GM23248 (cell line): ENCODE results near the gene SNAP25. TPM values are rescaled to one million over a fixed set of nuclear protein-coding genes. Genes with fewer than 3 reads are reported as not detected.

Experiments
- DNase-seq: peaks from one replicate; pipeline ENCODE4 v3.0.0-alpha.2; 2015
- H2AFZ ChIP-seq: fragments of 200-600 bp; sonication (generic); 2 replicates; pipeline ENCODE4 v1.6.1; 2016; ENCODE audit warnings: antibody characterized with exemption
- H3F3A ChIP-seq: fragments of 200-600 bp; sonication (generic); 2 replicates; pipeline ENCODE4 v1.6.1; 2016; ENCODE audit warnings: mild to moderate bottlenecking, antibody characterized with exemption, mixed run types; ENCODE audit not compliant: insufficient read depth
- H3K27ac ChIP-seq: fragments of 200-600 bp; sonication (generic); 2 replicates; pipeline ENCODE4 v1.5.1; 2016; ENCODE audit warnings: mild to moderate bottlenecking
- H3K27me3 ChIP-seq: fragments of 200-600 bp; sonication (generic); replicated peaks from 2 replicates; pipeline ENCODE4 v1.6.1; 2016; ENCODE audit warnings: mild to moderate bottlenecking; ENCODE audit not compliant: insufficient read depth
- H3K36me3 ChIP-seq: fragments of 200-600 bp; sonication (generic); 2 replicates; pipeline ENCODE4 v1.6.1; 2016; ENCODE audit warnings: low read depth, mild to moderate bottlenecking
- H3K4me1 ChIP-seq: fragments of 200-600 bp; sonication (generic); 2 replicates; pipeline ENCODE4 v1.6.1; 2016; ENCODE audit warnings: mild to moderate bottlenecking; ENCODE audit not compliant: insufficient read depth
- H3K4me2 ChIP-seq: fragments of 200-600 bp; sonication (generic); one replicate; pipeline ENCODE4 v1.6.1; 2016; ENCODE audit warnings: mild to moderate bottlenecking; ENCODE audit not compliant: unreplicated experiment
- H3K4me3 ChIP-seq: fragments of 200-600 bp; sonication (generic); 2 replicates; pipeline ENCODE4 v1.5.1; 2016; ENCODE audit warnings: mild to moderate bottlenecking
- H3K79me2 ChIP-seq: fragments of 200-600 bp; sonication (generic); 2 replicates; pipeline ENCODE4 v1.6.1; 2016; ENCODE audit warnings: mild to moderate bottlenecking; ENCODE audit not compliant: insufficient read depth
- H3K9ac ChIP-seq: fragments of 200-600 bp; sonication (generic); 2 replicates; pipeline ENCODE4 v1.6.1; 2016; ENCODE audit warnings: mild to moderate bottlenecking
- H3K9me2 ChIP-seq: fragments of 200-600 bp; sonication (generic); 2 replicates; pipeline ENCODE4 v1.6.1; 2016; ENCODE audit warnings: mixed run types, mild to moderate bottlenecking, moderate library complexity; ENCODE audit not compliant: insufficient read depth
- H3K9me3 ChIP-seq: fragments of 200-600 bp; sonication (generic); one replicate; pipeline ENCODE4 v1.6.1; 2017; ENCODE audit warnings: low read depth
- H4K20me1 ChIP-seq: fragments of 200-600 bp; sonication (generic); 2 replicates; pipeline ENCODE4 v1.6.0; 2016; ENCODE audit not compliant: insufficient read depth
- EZH2 ChIP-seq: fragments of 200-600 bp; sonication (generic); IDR thresholded peaks from 2 replicates; pipeline ENCODE4 v1.6.1; 2018; ENCODE audit warnings: antibody characterized with exemption, mild to moderate bottlenecking; ENCODE audit not compliant: insufficient read depth, poor library complexity, severe bottlenecking
- EZH2phosphoT487 ChIP-seq: fragments of 200-600 bp; sonication (generic); IDR thresholded peaks from 2 replicates; pipeline ENCODE4 v1.6.1; 2018; ENCODE audit warnings: antibody characterized with exemption, moderate library complexity, mild to moderate bottlenecking, low read depth; ENCODE audit not compliant: insufficient read depth
- WGBS, 2 experiments: methylation state at CpG; one replicate each; pipeline ENCODE4 v1.1.6; 2015 to 2017; ENCODE audit warnings: low lambda C conversion rate in 2 of 2, low coverage in 1 of 2; ENCODE audit errors: missing lambda C conversion rate in 2 of 2; 5-methylcytosine and 5-hydroxymethylcytosine counted together
- in situ Hi-C: fragments of 300-500 bp; cut with MboI; formaldehyde crosslinking; loops from 2 replicates; pipeline ENCODE4 v1.15.0; 2020
- polyA plus RNA-seq: library from polyadenylated mRNA; unstranded; fragments of >200 nt; fragmentation: Nextera tagmentation; extraction: Ambion mirVana; gene quantifications from 2 replicates; pipeline ENCODE4 v1.2.1, GENCODE V29; 2016
- total RNA-seq: library from RNA; depleted of rRNA; stranded (reverse); fragments of >200 nt; shearing (Covaris generic); gene quantifications from 2 replicates; pipeline ENCODE4 v1.2.3, GENCODE V29; 2014

The SNAP25 gene
- total and polyA plus RNA-seq, 2 experiments from 2014 or later, result 0.09 TPM; not detected in 1

DNA sequence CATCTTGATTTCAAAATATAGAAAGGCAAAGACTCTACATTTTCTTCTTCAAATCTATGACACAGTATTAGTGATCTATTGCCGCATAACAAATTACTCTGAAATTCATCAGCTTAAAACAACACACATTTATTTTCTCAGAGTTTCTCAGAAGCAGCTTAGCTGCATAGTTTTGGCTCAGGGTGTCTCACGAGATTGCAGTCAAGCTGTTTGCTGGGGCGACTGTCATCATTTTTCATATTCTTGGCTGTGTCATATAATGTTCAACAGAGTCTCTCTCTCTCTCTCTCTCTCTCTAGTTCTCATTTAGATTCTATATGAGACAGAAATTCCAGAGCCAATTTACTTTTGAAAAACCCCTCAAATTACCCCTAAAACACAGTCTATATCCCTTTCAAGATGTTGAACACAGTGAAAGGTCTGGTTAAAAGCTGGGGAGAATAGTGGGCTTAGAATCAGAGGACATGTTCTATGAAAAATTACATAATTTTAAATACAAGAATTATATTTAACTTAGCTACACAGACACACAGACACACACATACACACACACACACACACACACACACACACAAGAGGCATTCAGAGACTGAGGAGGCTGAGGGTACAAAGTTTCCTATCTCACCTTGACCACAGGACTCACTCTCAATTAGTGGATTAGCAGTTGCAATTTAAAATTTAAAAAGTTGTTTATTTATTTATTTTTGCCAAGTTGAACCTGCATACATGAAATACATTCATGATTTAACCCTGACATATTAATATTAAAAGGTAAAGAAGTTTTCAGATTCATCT, 128.7 kb downstream of the SNAP25 start:
- in situ Hi-C loops, result no loop called here
- no peak for DNase-seq
- WGBS, 2 experiments, result 29 to 34% methylated on average over 3 of the region's 3 CpGs

GRCh38 chr20:10349118-10349517, 130.5 kb downstream of the SNAP25 start:
- Histone ChIP-seq H3F3A (no peaks in the 10 kb centered on the region), H2AFZ (no peak overlapping the region), H3K4me2 (no peak overlapping the region), H3K9me2 (no peaks in the 10 kb centered on the region), H3K27me3 (0 out of 2 replicates have a peak, but pooled peaks cover 5% of the 10 kb centered on the region), H3K79me2 (no peaks in the 10 kb centered on the region), H3K4me1 (no peaks in the 10 kb centered on the region), H3K36me3 (no peaks in the 10 kb centered on the region), H4K20me1 (no peaks in the 10 kb centered on the region), H3K4me3 (no peak overlapping the region), H3K27ac (no peak overlapping the region), H3K9me3 (no peaks in the 10 kb centered on the region), H3K9ac (no peak overlapping the region)
- DNase-seq, result no peak
- in situ Hi-C loops, result no loop called here
- TF ChIP-seq EZH2 (no peak), EZH2phosphoT487 (no peak)
- WGBS, 2 experiments, result 35 to 46% methylated on average over 3 of the region's 3 CpGs

More for the DNA sequence above, 128.7 kb downstream of the SNAP25 start:
- Histone ChIP-seq H3K9me3 (no peaks in the 10 kb centered on the region), H3K4me1 (no peaks in the 10 kb centered on the region), H3K9ac (no peak overlapping the region), H2AFZ (no peak overlapping the region), H3K36me3 (no peaks in the 10 kb centered on the region), H3K4me2 (no peak overlapping the region), H3K9me2 (no peaks in the 10 kb centered on the region), H3F3A (no peaks in the 10 kb centered on the region), H4K20me1 (no peaks in the 10 kb centered on the region), H3K27me3 (0 out of 2 replicates have a peak, but pooled peaks cover 2% of the 10 kb centered on the region), H3K4me3 (no peak overlapping the region), H3K79me2 (no peaks in the 10 kb centered on the region), H3K27ac (no peak overlapping the region)
- no peak for TF ChIP-seq EZH2
- TF ChIP-seq EZH2phosphoT487, result no peak

DNA sequence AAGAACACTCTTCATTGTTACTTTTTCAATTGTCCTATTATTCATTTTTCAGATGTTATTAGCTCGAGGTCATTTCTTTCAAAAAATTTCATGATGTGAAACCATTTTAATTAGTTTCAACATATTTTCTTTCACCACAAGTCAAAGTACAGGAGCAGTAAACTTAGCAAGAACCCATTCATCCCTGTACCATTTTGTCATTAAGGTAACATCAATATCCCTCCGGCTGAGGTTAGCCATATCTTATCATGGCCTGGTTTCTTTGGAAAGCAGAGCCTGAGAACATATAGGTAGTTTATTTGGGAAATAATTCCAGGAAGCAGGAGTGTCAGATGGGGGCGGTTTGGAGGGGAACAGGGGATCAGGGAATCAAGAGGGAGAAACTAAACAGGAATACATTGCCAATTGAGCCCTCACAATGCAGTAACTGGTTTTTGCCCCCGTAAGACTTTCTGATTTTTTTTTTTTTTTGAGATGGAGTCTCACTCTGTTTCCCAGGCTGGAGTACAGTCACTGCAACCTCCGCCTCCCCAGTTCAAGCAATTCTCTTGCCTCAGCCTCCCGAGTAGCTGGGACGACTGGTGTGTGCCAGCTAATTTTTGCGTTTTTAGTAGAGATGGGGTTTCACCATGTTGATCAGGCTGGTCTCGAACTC, 131.7 kb downstream of the SNAP25 start:
- no peak overlapping the region for H3K27ac ChIP-seq
- DNase-seq, result no peak
- no peaks in the 10 kb centered on the region for H3K36me3 ChIP-seq
- no peaks in the 10 kb centered on the region for H3K79me2 ChIP-seq
- H3F3A ChIP-seq, result no peaks in the 10 kb centered on the region
- H3K9me3 ChIP-seq, result no peaks in the 10 kb centered on the region
- in situ Hi-C loops, result no loop called here
- no peak for TF ChIP-seq EZH2
- TF ChIP-seq EZH2phosphoT487, result no peak
- no peaks in the 10 kb centered on the region for H3K9me2 ChIP-seq
- no peaks in the 10 kb centered on the region for H4K20me1 ChIP-seq
- H3K27me3 ChIP-seq, result 0 out of 2 replicates have a peak, but pooled peaks cover 3% of the 10 kb centered on the region
- H3K9ac ChIP-seq, result no peak overlapping the region
- H3K4me2 ChIP-seq, result no peak overlapping the region
- 84 to 87% methylated on average over 9 of the region's 9 CpGs for WGBS, 2 experiments
- no peak overlapping the region for H2AFZ ChIP-seq
- no peak overlapping the region for H3K4me3 ChIP-seq
- H3K4me1 ChIP-seq, result no peaks in the 10 kb centered on the region

DNA sequence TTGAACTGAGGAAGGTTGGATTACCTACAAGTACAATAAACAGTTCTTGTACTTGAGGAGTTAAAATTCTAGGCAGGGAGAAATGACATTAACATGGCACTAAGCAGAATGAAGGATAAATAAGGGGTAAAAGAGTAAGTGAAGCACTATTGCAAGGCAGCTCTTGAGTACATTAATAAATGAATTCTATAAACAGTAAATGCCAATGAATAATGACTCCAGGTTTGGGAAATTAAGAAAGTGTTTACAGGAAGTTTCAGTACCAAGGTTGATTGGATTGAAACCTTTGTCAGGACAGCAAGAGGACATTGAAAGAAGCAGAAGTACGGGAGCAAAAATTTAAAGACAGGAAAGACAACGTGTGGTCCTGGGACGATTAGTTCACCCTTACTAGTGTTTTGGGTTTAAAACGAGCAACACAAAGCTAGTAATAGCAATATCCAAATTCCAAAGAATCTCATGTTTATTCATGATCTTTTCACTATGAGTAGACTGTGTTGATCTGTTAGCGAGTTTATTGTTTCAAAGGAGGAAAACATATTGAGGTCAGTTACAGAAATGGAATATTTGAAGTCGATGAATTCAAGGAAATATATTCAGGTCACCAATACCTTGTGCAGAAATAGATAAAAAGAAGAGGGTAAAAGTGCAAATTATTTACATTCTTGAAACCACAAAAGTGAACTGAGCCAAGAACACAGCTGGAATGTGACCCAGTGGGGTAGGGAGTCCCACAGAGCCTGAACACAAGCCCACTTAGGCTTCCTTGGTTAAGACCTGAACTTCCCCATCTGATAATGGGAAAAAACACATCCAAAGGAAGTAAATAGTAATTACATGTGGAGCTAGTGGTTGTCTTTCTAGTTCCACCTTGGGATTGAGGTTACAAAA, 134.5 kb downstream of the SNAP25 start:
- WGBS, 2 experiments, result 29 to 37% methylated on average over 6 of the region's 6 CpGs
- DNase-seq, result no peak

More for the DNA sequence above, 134.5 kb downstream of the SNAP25 start:
- H3K79me2 ChIP-seq, result no peaks in the 10 kb centered on the region
- no peak overlapping the region for H2AFZ ChIP-seq
- H3K27me3 ChIP-seq, result 0 out of 2 replicates have a peak, but pooled peaks cover 3% of the 10 kb centered on the region
- H3K4me1 ChIP-seq, result no peaks in the 10 kb centered on the region
- no peak overlapping the region for H3K4me2 ChIP-seq
- no peak overlapping the region for H3K9ac ChIP-seq
- no peak overlapping the region for H3K27ac ChIP-seq
- H3K9me3 ChIP-seq, result no peaks in the 10 kb centered on the region
- H3K9me2 ChIP-seq, result no peaks in the 10 kb centered on the region
- no peaks in the 10 kb centered on the region for H3K36me3 ChIP-seq
- no peak for TF ChIP-seq EZH2
- TF ChIP-seq EZH2phosphoT487, result no peak
- H4K20me1 ChIP-seq, result no peaks in the 10 kb centered on the region
- in situ Hi-C loops, result no loop called here
- no peaks in the 10 kb centered on the region for H3F3A ChIP-seq
- H3K4me3 ChIP-seq, result no peak overlapping the region
